GM12891 (cell line): Measurements from ENCODE around the gene JADE1.

Experiments
- PAX5 ChIP-seq: IDR thresholded peaks from 2 replicates; pipeline ENCODE4 v1.6.1; 2011; ENCODE audit warnings: low read length, moderate library complexity, mild to moderate bottlenecking; ENCODE audit not compliant: insufficient read depth, severe bottlenecking
- POLR2A ChIP-seq: IDR thresholded peaks from 2 replicates; pipeline ENCODE4 v1.6.1; 2011; ENCODE audit warnings: low read depth, low read length, control low read depth
- POLR2AphosphoS5 ChIP-seq: IDR thresholded peaks from 2 replicates; pipeline ENCODE4 v1.6.1; 2011; ENCODE audit warnings: low read depth, low read length, control low read depth
- TAF1 ChIP-seq: IDR thresholded peaks from 2 replicates; pipeline ENCODE4 v1.6.1; 2011; ENCODE audit warnings: low read depth, low read length, control low read depth

- TF ChIP-seq POLR2A (no peak), POLR2AphosphoS5 (no peak), PAX5 (no peak), TAF1 (no peak)
These were observed 59.3 kb downstream of the JADE1 start for GRCh38 chr4:128868758-128869157.
